K562 (cell line): ENCODE measurements around the gene METTL24. TPM values are rescaled to one million over a fixed set of nuclear protein-coding genes. Genes with fewer than 3 reads are reported as not detected.

ENCODE experiments used
- ATAC-seq: fragments of 200-7000 bp; cut with Tn5 transposase; 3 replicates; pipeline ENCODE4 v1.9.1; 2020; ENCODE audit warnings: moderate library complexity
- BruUV-seq: library from RNA; stranded (reverse); fragments of 400-500 nt; replicated peaks from 2 replicates; lab custom pipeline; 2021; lab: Mats Ljungman, UMichigan
- CTCF ChIA-PET: fragments of 300-600 bp; formaldehyde crosslinking; extraction: SDS; loops from one replicate; lab custom pipeline; 2021; ENCODE audit warnings: low intra/inter-chr PET ratio; lab: Yijun Ruan, JAX
- POLR2A ChIA-PET: fragments of 300-600, 350-650 bp; sonication (Branson Sonifier 250); formaldehyde crosslinking; extraction: SDS; loops from one replicate; lab custom pipeline; 2021; ENCODE audit warnings: antibody characterized with exemption, inconsistent platforms; lab: Yijun Ruan, JAX
- DNase-seq, 4 experiments: peaks; one replicate each; pipeline versions ENCODE4 v3.0.0 to v3.0.0-alpha.2; 2011 to 2018; ENCODE audit warnings: low spot score in 3 of 4, mixed read lengths in 3 of 4; ENCODE audit errors: extremely low read depth in 1 of 4
- FAIRE-seq: peaks from 2 replicates; lab custom pipeline; 2011; peaks lifted over from hg19 to GRCh38; lab: Jason Lieb, UNC
- H2AFZ ChIP-seq: 2 replicates; pipeline ENCODE4 v1.6.0; 2011; ENCODE audit warnings: low read depth, low read length, control low read depth, inconsistent platforms
- H3K27ac ChIP-seq: fragments of 200-600 bp; 3 replicates; pipeline ENCODE4 v1.8.0; 2011; ENCODE audit warnings: low read depth, mild to moderate bottlenecking, control low read depth, inconsistent platforms, low read length, moderate library complexity, mixed read lengths; ENCODE audit errors: extremely low read depth
- H3K27me3 ChIP-seq, 2 experiments: fragments of 300-600 bp in 1 of 2; 2 replicates in 1 of 2; 3 replicates in 1 of 2; pipeline versions ENCODE4 v1.6.0 to v1.8.0; 2011; ENCODE audit warnings: inconsistent platforms in 2 of 2, low read length in 2 of 2, mild to moderate bottlenecking in 1 of 2, mixed read lengths in 1 of 2, moderate library complexity in 1 of 2; ENCODE audit not compliant: control insufficient read depth in 2 of 2, insufficient read depth in 2 of 2
- H3K36me3 ChIP-seq: fragments of 300-600 bp; 3 replicates; pipeline ENCODE4 v1.8.0; 2011; ENCODE audit warnings: mild to moderate bottlenecking, low read length, inconsistent platforms; ENCODE audit not compliant: control insufficient read depth, insufficient read depth
- H3K4me1 ChIP-seq, 2 experiments: fragments of 200-600 bp in 1 of 2; replicated peaks in 1 of 2; 2 replicates in 1 of 2; 3 replicates in 1 of 2; pipeline versions ENCODE4 v1.5.1 to v1.8.0; 2011; ENCODE audit warnings: inconsistent platforms in 2 of 2, low read length in 2 of 2, mild to moderate bottlenecking in 1 of 2, mixed read lengths in 1 of 2, moderate library complexity in 1 of 2; ENCODE audit not compliant: control insufficient read depth in 2 of 2, insufficient read depth in 2 of 2
- H3K4me2 ChIP-seq: 2 replicates; pipeline ENCODE4 v1.6.1; 2011; ENCODE audit warnings: low read length, control low read depth, inconsistent platforms, mixed read lengths; ENCODE audit not compliant: insufficient read depth
- H3K4me3 ChIP-seq: fragments of 200-600 bp; sonication (generic), shearing (Covaris generic); 2 replicates; pipeline ENCODE4 v1.5.1; 2016; ENCODE audit warnings: control low read depth, inconsistent platforms
- H3K79me2 ChIP-seq: fragments of 200-600 bp; 3 replicates; pipeline ENCODE4 v1.8.0; 2011; ENCODE audit warnings: low read length, inconsistent platforms; ENCODE audit not compliant: control insufficient read depth, insufficient read depth
- H3K9ac ChIP-seq, 2 experiments: 2 replicates each; pipeline versions ENCODE4 v1.6.0 to v1.6.1; 2011; ENCODE audit warnings: low read depth in 2 of 2, low read length in 2 of 2, control low read depth in 1 of 2, inconsistent platforms in 1 of 2, mild to moderate bottlenecking in 1 of 2, mixed read lengths in 1 of 2; ENCODE audit not compliant: insufficient read depth in 1 of 2
- H3K9me1 ChIP-seq: one replicate; pipeline ENCODE4 v1.6.0; 2011; ENCODE audit warnings: inconsistent platforms, mild to moderate bottlenecking, low read length, moderate library complexity; ENCODE audit not compliant: control insufficient read depth, insufficient read depth
- H3K9me3 ChIP-seq: replicated peaks from 2 replicates; pipeline ENCODE4 v1.5.1; 2011; ENCODE audit warnings: low read depth, low read length, inconsistent platforms; ENCODE audit not compliant: control insufficient read depth, insufficient read depth
- H4K20me1 ChIP-seq: replicated peaks from 2 replicates; pipeline ENCODE4 v1.6.1; 2011; ENCODE audit warnings: low read length, inconsistent platforms, mixed read lengths; ENCODE audit not compliant: control insufficient read depth, insufficient read depth
- CHD4 ChIP-seq: fragments of 200-600 bp; sonication (generic); IDR thresholded peaks from 3 replicates; pipeline ENCODE4 v1.6.1; 2012; ENCODE audit warnings: low read depth, mild to moderate bottlenecking, mixed read lengths, low read length, inconsistent platforms; ENCODE audit not compliant: insufficient read depth, insufficient replicate concordance, poor library complexity, severe bottlenecking
- HCFC1 ChIP-seq: IDR thresholded peaks from 2 replicates; pipeline ENCODE4 v1.6.1; 2012; ENCODE audit warnings: low read depth, low read length, improper control_type of control experiment
- KDM5B ChIP-seq: fragments of 200-600 bp; sonication (generic); IDR thresholded peaks from 2 replicates; pipeline ENCODE4 v1.6.1; 2012; ENCODE audit warnings: low read depth, mild to moderate bottlenecking, moderate library complexity, low read length, control low read depth, inconsistent platforms; ENCODE audit not compliant: insufficient replicate concordance
- MTA1 ChIP-seq: fragments of 450-650 bp; IDR thresholded peaks from 2 replicates; pipeline ENCODE4 v1.6.1; 2017; ENCODE audit warnings: borderline replicate concordance
- MTA3 ChIP-seq: fragments of 450-650 bp; formaldehyde crosslinking; IDR thresholded peaks from 2 replicates; pipeline ENCODE4 v1.6.1; 2017; ENCODE audit warnings: mild to moderate bottlenecking, borderline replicate concordance
- NR1H2 ChIP-seq: sonication (generic); formaldehyde crosslinking; IDR thresholded peaks from 2 replicates; pipeline ENCODE4 v1.4.0; 2020; ENCODE audit warnings: mild to moderate bottlenecking, missing genetic modification reagents
- NUFIP1 ChIP-seq: fragments of 450-650 bp; IDR thresholded peaks from 2 replicates; pipeline ENCODE4 v1.6.1; 2018; ENCODE audit not compliant: partially characterized antibody
- PTRF ChIP-seq: fragments of 450-650 bp; IDR thresholded peaks from 2 replicates; pipeline ENCODE4 v1.6.1; 2016; ENCODE audit warnings: mild to moderate bottlenecking, missing genetic modification characterization, missing compliant biosample characterization
- RBM17 ChIP-seq: fragments of 200-400 bp; formaldehyde crosslinking; IDR thresholded peaks from 2 replicates; pipeline ENCODE4 v1.6.1; 2017; ENCODE audit warnings: low read depth, mild to moderate bottlenecking, low read length, borderline replicate concordance
- WGBS: fragments of 100-300 bp; shearing (Covaris generic); methylation state at CpG from one replicate; pipeline ENCODE4 v1.1.6; 2016; ENCODE audit warnings: low coverage, mixed read lengths; ENCODE audit not compliant: insufficient coverage; ENCODE audit errors: missing lambda C conversion rate; 5-methylcytosine and 5-hydroxymethylcytosine counted together
- in situ Hi-C: fragments of 300-500 bp; cut with MboI; formaldehyde crosslinking; loops from 4 replicates; pipeline ENCODE4 v1.15.0; 2018; ENCODE audit warnings: inconsistent platforms, mixed read lengths
- intact Hi-C: fragments of 100-400 bp; cut with micrococcal nuclease; formaldehyde crosslinking; loops from 2 replicates; pipeline ENCODE4 v1.14.2; 2022
- polyA plus RNA-seq, 8 experiments: library from polyadenylated mRNA; depleted of rRNA in 4 of 8; stranded (reverse) in 5 of 8; unstranded in 3 of 8; fragments of >200 nt; fragmentation: Nextera tagmentation in 2 of 8; fragmentation: Illumina TruSeq in 1 of 8; extraction: Ambion mirVana in 2 of 8; extraction: Trizol in 1 of 8; gene quantifications; 2 replicates each; pipeline versions ENCODE4 v1.2.1 to v1.2.3, GENCODE V29; 2011 to 2014; ENCODE audit warnings: inconsistent platforms in 1 of 8, missing spikeins in 1 of 8
- total RNA-seq, 7 experiments: library from RNA; depleted of rRNA in 6 of 7; stranded (reverse); fragments of >200 nt in 6 of 7; fragmentation: Illumina TruSeq in 2 of 7; extraction: Trizol in 2 of 7; gene quantifications; 2 replicates each; pipeline versions ENCODE4 v1.2.1 to v1.2.3, GENCODE V29; 2011 to 2021; ENCODE audit warnings: low replicate concordance in 1 of 7
- TF ChIP-seq, protein P1 (sequence below): fragments of 250-450 bp; sonication (Bioruptor Pico); IDR thresholded peaks from 2 replicates; pipeline ENCODE4 v1.5.0; 2021; ENCODE audit warnings: mild to moderate bottlenecking, moderate library complexity

The METTL24 gene
- total and polyA plus RNA-seq, 9 of the 15 experiments (the other 6 are each of a cell fraction or from before 2014, with no cell fraction given), result not detected

DNA sequence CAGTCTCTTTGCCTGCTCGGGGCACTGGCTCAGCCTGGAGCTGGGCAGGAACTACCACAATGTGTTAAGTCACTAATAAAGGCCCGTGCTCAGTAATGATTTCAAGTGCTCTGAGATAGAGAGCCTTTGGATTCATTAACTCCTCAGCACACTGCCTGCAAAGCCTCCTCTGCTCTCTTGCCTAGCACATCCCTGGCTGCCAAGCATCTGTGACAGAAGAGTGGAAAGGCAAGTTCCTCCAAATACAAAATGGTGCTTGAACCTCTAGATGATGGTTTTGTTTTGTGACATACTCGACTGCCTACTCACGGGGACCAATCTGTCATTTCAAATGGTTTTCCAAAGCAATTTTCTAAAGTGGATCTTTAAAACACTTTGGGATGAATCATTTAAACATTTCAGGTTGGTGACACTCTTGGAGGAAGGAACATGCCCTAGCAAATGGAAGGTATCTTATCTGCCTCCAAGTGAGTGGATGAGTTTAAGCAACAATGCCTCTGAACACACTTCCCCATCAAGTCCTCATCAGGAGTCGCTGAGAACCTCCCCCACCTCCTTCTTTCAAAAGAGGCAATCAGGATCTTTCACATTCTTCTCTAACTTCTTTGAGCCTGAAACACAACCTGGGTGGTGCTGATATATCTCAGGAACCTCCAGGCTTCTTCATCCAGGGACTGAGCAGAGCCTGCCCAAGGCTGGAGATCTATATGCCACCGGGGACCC lies 35.8 kb downstream of the METTL24 start:
- no peaks in the 10 kb centered on the region for H3K79me2 ChIP-seq
- H4K20me1 ChIP-seq, result no peaks in the 10 kb centered on the region
- no peaks in the 10 kb centered on the region for H3K4me1 ChIP-seq
- in situ Hi-C loops, result no loop called here
- WGBS, result 1% methylated on average over 6 of the region's 6 CpGs
- no peak overlapping the region for H3K27ac ChIP-seq
- no peak overlapping the region for H2AFZ ChIP-seq
- FAIRE-seq, result no peak
- ATAC-seq, result no peak
- DNase-seq, result no peak
- intact Hi-C loops, result no loop called here
- no TSS peak for BruUV-seq
- H3K27me3 ChIP-seq, result peaks cover 0 to 28% of the 10 kb centered on the region in 2 experiments; a peak in 2 of 5 replicates
- H3K9me1 ChIP-seq, result no peaks in the 10 kb centered on the region
- no peak overlapping the region for H3K4me2 ChIP-seq
- no peak overlapping the region for H3K9ac ChIP-seq
- H3K36me3 ChIP-seq, result no peaks in the 10 kb centered on the region
- POLR2A ChIA-PET, result no interaction called here
- H3K4me3 ChIP-seq, result no peak overlapping the region
- TF ChIP-seq HCFC1, result no peak
- TF ChIP-seq MTA1, result no peak
- TF ChIP-seq PTRF (tag), result no peak
- no peak for TF ChIP-seq NUFIP1
- no peak for TF ChIP-seq RBM17
- TF ChIP-seq KDM5B, result no peak
- TF ChIP-seq NR1H2 (CRISPR knock-in tag), result no peak
- TF ChIP-seq CHD4, result no peak
- no peak for TF ChIP-seq MTA3
- TF ChIP-seq, protein P1, sequence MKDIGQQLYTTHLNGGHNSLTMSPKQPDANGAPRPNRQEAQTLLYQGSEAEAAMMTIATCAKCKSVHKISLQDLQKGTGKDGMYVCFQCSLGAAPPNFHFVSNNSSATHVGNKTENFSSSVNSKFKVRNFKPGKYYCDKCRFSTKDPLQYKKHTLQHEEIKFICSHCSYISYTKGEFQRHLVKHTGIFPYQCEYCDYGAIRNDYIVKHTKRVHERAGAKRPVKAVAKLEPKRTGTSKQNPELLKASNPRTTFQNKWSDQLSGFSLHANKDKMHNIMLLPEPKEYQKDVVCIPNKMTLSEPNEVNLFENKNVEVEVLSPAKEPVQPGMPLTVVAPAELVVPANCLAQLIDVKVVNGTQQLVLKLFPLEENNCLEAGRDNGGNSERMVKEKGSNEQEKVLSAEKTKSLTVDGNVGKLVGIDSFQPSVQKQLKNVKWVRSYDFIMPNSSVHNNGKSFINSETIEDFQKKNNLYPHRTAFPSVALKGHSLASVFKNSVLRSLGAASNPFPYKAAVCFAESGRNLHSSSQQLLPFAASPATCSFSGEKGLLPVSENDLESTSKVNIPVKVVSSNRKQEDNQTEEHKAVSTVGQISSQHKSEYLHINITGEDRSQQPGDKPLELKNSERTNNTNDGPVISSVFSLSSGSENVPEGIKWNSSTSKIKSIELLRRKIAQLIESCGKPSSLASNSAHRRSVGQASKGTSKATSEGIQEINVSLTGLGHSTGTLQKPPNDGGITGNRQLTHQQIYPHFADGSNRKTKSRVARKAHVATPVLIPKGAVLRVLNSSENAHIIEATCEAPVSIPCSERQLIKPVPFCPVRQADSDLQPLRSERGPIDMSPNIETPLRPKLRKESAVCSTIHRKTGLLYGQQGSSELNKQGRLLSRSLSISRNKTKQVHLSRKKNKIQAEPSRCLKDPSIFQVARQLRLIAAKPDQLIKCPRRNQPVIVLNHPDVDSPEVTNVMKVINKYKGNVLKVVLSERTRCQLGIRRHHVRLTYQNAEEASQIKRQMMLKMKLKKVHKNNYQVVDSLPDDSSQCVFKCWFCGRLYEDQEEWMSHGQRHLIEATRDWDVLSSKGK (CRISPR knock-in tag), result no peak
- no peaks in the 10 kb centered on the region for H3K9me3 ChIP-seq
- CTCF ChIA-PET, result no interaction called here
